Measurements from ENCODE around the gene NBPF11. TPM values are rescaled to one million over a fixed set of nuclear protein-coding genes. Genes with fewer than 3 reads are reported as not detected.
A peak's percentile ranks its signal among the peaks of the same experiment; 100 is the strongest.
"Not testable (repeated sequence)": the region's sequence is repeated elsewhere in the genome, so short reads cannot be mapped to it uniquely, and the experiment has no call there.

Gene NBPF11
- total and polyA plus RNA-seq, 4 experiments from 2014 or later = 0.35 to 30.0 (median 16.1) TPM

- H3K36me3 ChIP-seq (ENCODE audit: insufficient read depth, low read length); H3K9me3 ChIP-seq (ENCODE audit: control insufficient read depth in 1 of 2, low read length in 2 of 2); H3K36me3 Mint-ChIP-seq; DNase-seq; H3K4me3 Mint-ChIP-seq; H3K4me1 ChIP-seq (ENCODE audit: insufficient read depth, low read length); H3K27me3 ChIP-seq (ENCODE audit: insufficient read depth, low read length); H3K9me3 Mint-ChIP-seq; H3K27ac Mint-ChIP-seq; H3K27ac ChIP-seq (ENCODE audit: low read depth, low read length); CTCF ChIA-PET (ENCODE audit: partially characterized antibody); POLR2A ChIA-PET (ENCODE audit: partially characterized antibody); intact Hi-C loops (cut with micrococcal nuclease); H3K27me3 Mint-ChIP-seq; H3K4me3 ChIP-seq (ENCODE audit: low read length in 2 of 2): not testable (repeated sequence)
- peaks cover 4 to 18% (median 10%) of the 10 kb centered on the region in 4 donors for H3K4me1 Mint-ChIP-seq
Observed at GRCh38 chr1:148149050-148149815, 2.8 kb downstream of the NBPF11 start.

GRCh38 chr1:148147052-148147838, 4.8 kb downstream of the NBPF11 start:
- H3K27me3 ChIP-seq (ENCODE audit: insufficient read depth, low read length); POLR2A ChIA-PET (ENCODE audit: partially characterized antibody); H3K27ac ChIP-seq (ENCODE audit: low read depth, low read length); H3K27me3 Mint-ChIP-seq; H3K27ac Mint-ChIP-seq; H3K36me3 ChIP-seq (ENCODE audit: insufficient read depth, low read length); DNase-seq; H3K4me3 Mint-ChIP-seq; H3K4me1 ChIP-seq (ENCODE audit: insufficient read depth, low read length); H3K36me3 Mint-ChIP-seq; H3K4me3 ChIP-seq (ENCODE audit: low read length in 2 of 2); CTCF ChIA-PET (ENCODE audit: partially characterized antibody); intact Hi-C loops (cut with micrococcal nuclease); H3K9me3 Mint-ChIP-seq; H3K9me3 ChIP-seq (ENCODE audit: control insufficient read depth in 1 of 2, low read length in 2 of 2): not testable (repeated sequence)
- peaks cover 1 to 12% (median 6%) of the 10 kb centered on the region in 4 donors for H3K4me1 Mint-ChIP-seq

- H3K36me3 Mint-ChIP-seq; DNase-seq; CTCF ChIA-PET (ENCODE audit: partially characterized antibody); H3K27me3 ChIP-seq (ENCODE audit: insufficient read depth, low read length); H3K27me3 Mint-ChIP-seq; intact Hi-C loops (cut with micrococcal nuclease); H3K9me3 ChIP-seq (ENCODE audit: control insufficient read depth in 1 of 2, low read length in 2 of 2); H3K27ac ChIP-seq (ENCODE audit: low read depth, low read length); H3K4me3 ChIP-seq (ENCODE audit: low read length in 2 of 2); H3K4me1 Mint-ChIP-seq; H3K36me3 ChIP-seq (ENCODE audit: insufficient read depth, low read length); POLR2A ChIA-PET (ENCODE audit: partially characterized antibody); H3K9me3 Mint-ChIP-seq; H3K27ac Mint-ChIP-seq; H3K4me3 Mint-ChIP-seq; H3K4me1 ChIP-seq (ENCODE audit: insufficient read depth, low read length): not testable (repeated sequence)
Observed at GRCh38 chr1:148146191-148146997, 5.7 kb downstream of the NBPF11 start.

- H3K36me3 ChIP-seq (ENCODE audit: insufficient read depth, low read length); H3K9me3 Mint-ChIP-seq; H3K4me3 Mint-ChIP-seq; H3K4me1 Mint-ChIP-seq; DNase-seq; H3K9me3 ChIP-seq (ENCODE audit: control insufficient read depth in 1 of 2, low read length in 2 of 2); POLR2A ChIA-PET (ENCODE audit: partially characterized antibody); H3K27ac ChIP-seq (ENCODE audit: low read depth, low read length); H3K4me1 ChIP-seq (ENCODE audit: insufficient read depth, low read length); CTCF ChIA-PET (ENCODE audit: partially characterized antibody); H3K36me3 Mint-ChIP-seq; H3K27me3 Mint-ChIP-seq; H3K4me3 ChIP-seq (ENCODE audit: low read length in 2 of 2); intact Hi-C loops (cut with micrococcal nuclease); H3K27me3 ChIP-seq (ENCODE audit: insufficient read depth, low read length); H3K27ac Mint-ChIP-seq: not testable (repeated sequence)
Observed at GRCh38 chr1:148143223-148143622, 8.9 kb downstream of the NBPF11 start.

- H3K9me3 ChIP-seq (ENCODE audit: control insufficient read depth in 1 of 2, low read length in 2 of 2); intact Hi-C loops (cut with micrococcal nuclease); H3K36me3 Mint-ChIP-seq; H3K27ac ChIP-seq (ENCODE audit: low read depth, low read length); H3K27me3 Mint-ChIP-seq; H3K4me1 ChIP-seq (ENCODE audit: insufficient read depth, low read length); H3K4me3 Mint-ChIP-seq; H3K4me3 ChIP-seq (ENCODE audit: low read length in 2 of 2); POLR2A ChIA-PET (ENCODE audit: partially characterized antibody); DNase-seq; H3K9me3 Mint-ChIP-seq; CTCF ChIA-PET (ENCODE audit: partially characterized antibody); H3K36me3 ChIP-seq (ENCODE audit: insufficient read depth, low read length); H3K27me3 ChIP-seq (ENCODE audit: insufficient read depth, low read length); H3K4me1 Mint-ChIP-seq: not testable (repeated sequence)
- peak overlapping the region in 1 of 7 donors; percentile 68 for H3K27ac Mint-ChIP-seq
Observed at GRCh38 chr1:148141936-148142335, 10.1 kb downstream of the NBPF11 start.

GRCh38 chr1:148138606-148139005, 13.5 kb downstream of the NBPF11 start:
- H3K36me3 ChIP-seq (ENCODE audit: insufficient read depth, low read length); H3K4me3 ChIP-seq (ENCODE audit: low read length in 2 of 2); H3K4me3 Mint-ChIP-seq; H3K27ac ChIP-seq (ENCODE audit: low read depth, low read length); H3K4me1 ChIP-seq (ENCODE audit: insufficient read depth, low read length); POLR2A ChIA-PET (ENCODE audit: partially characterized antibody); H3K27ac Mint-ChIP-seq; H3K27me3 ChIP-seq (ENCODE audit: insufficient read depth, low read length); H3K9me3 Mint-ChIP-seq; H3K36me3 Mint-ChIP-seq; CTCF ChIA-PET (ENCODE audit: partially characterized antibody); DNase-seq; H3K4me1 Mint-ChIP-seq; intact Hi-C loops (cut with micrococcal nuclease); H3K9me3 ChIP-seq (ENCODE audit: control insufficient read depth in 1 of 2, low read length in 2 of 2); H3K27me3 Mint-ChIP-seq: not testable (repeated sequence)

GRCh38 chr1:148122341-148122740, 29.7 kb downstream of the NBPF11 start:
- H3K27ac ChIP-seq (ENCODE audit: low read depth, low read length); H3K27me3 ChIP-seq (ENCODE audit: insufficient read depth, low read length); DNase-seq; H3K9me3 Mint-ChIP-seq; H3K4me1 Mint-ChIP-seq; H3K36me3 ChIP-seq (ENCODE audit: insufficient read depth, low read length); CTCF ChIA-PET (ENCODE audit: partially characterized antibody); H3K4me3 ChIP-seq (ENCODE audit: low read length in 2 of 2); intact Hi-C loops (cut with micrococcal nuclease); H3K4me3 Mint-ChIP-seq; H3K27me3 Mint-ChIP-seq; H3K9me3 ChIP-seq (ENCODE audit: control insufficient read depth in 1 of 2, low read length in 2 of 2); H3K36me3 Mint-ChIP-seq; POLR2A ChIA-PET (ENCODE audit: partially characterized antibody); H3K4me1 ChIP-seq (ENCODE audit: insufficient read depth, low read length); H3K27ac Mint-ChIP-seq: not testable (repeated sequence)
